Measurements from ENCODE around the gene ADCY2.

Gene ADCY2

GRCh38 chr5:7714119-7714518 is 318.2 kb downstream of the ADCY2 start (continued):
- no peak for TF ChIP-seq ARNTL (CRISPR knock-in tag; IDR thresholded peaks at IDR 0.05; ENCODE audit: borderline replicate concordance, low read depth)
- TF ChIP-seq TSHZ2 (CRISPR knock-in tag; IDR thresholded peaks at IDR 0.05): no peak
- no peak for TF ChIP-seq ZFP30 (CRISPR knock-in tag; IDR thresholded peaks at IDR 0.05)
- no peak for TF ChIP-seq ZC3H10 (CRISPR knock-in tag; IDR thresholded peaks at IDR 0.05)

- no peak for TF ChIP-seq SNAI2 (CRISPR knock-in tag; IDR thresholded peaks at IDR 0.05)
- TF ChIP-seq CREB5 (CRISPR knock-in tag; IDR thresholded peaks at IDR 0.05; ENCODE audit: low read depth): no peak
- TF ChIP-seq ZNF70 (CRISPR knock-in tag; IDR thresholded peaks at IDR 0.05): no peak
- no peak for TF ChIP-seq TCF4 (CRISPR knock-in tag; IDR thresholded peaks at IDR 0.05; ENCODE audit: borderline replicate concordance)
- TF ChIP-seq ZNF8 (CRISPR knock-in tag; IDR thresholded peaks at IDR 0.05): no peak
- no peak for TF ChIP-seq ZFP30 (CRISPR knock-in tag; IDR thresholded peaks at IDR 0.05)
- no peak for TF ChIP-seq TSHZ2 (CRISPR knock-in tag; IDR thresholded peaks at IDR 0.05)
- TF ChIP-seq GLIS3 (CRISPR knock-in tag; IDR thresholded peaks at IDR 0.05): no peak
- ATAC-seq: no peak
These were observed 318.8 kb downstream of the ADCY2 start for GRCh38 chr5:7714697-7715096.

- no peak for ATAC-seq
- no peak for TF ChIP-seq ISL1 (CRISPR knock-in tag; IDR thresholded peaks at IDR 0.05)
- no peak for TF ChIP-seq TOX (CRISPR knock-in tag; IDR thresholded peaks at IDR 0.05; ENCODE audit: borderline replicate concordance)
- TF ChIP-seq ZNF8 (CRISPR knock-in tag; IDR thresholded peaks at IDR 0.05): no peak
- TF ChIP-seq PATZ1 (CRISPR knock-in tag; IDR thresholded peaks at IDR 0.05; ENCODE audit: borderline replicate concordance): no peak
- TF ChIP-seq PPARA (CRISPR knock-in tag; IDR thresholded peaks at IDR 0.05; ENCODE audit: borderline replicate concordance): no peak
- no peak for TF ChIP-seq ZFP30 (CRISPR knock-in tag; IDR thresholded peaks at IDR 0.05)
- TF ChIP-seq ZNF70 (CRISPR knock-in tag; IDR thresholded peaks at IDR 0.05): no peak
- no peak for TF ChIP-seq OSR1 (CRISPR knock-in tag; IDR thresholded peaks at IDR 0.05)
- TF ChIP-seq ZNF565 (CRISPR knock-in tag; conservative IDR thresholded peaks at IDR 0.05; ENCODE audit: low read depth): no peak
- TF ChIP-seq POU6F1 (CRISPR knock-in tag; IDR thresholded peaks at IDR 0.05; ENCODE audit: borderline replicate concordance, low read depth): no peak
- no peak for TF ChIP-seq GLIS3 (CRISPR knock-in tag; IDR thresholded peaks at IDR 0.05)
- no peak for TF ChIP-seq RARB (CRISPR knock-in tag; IDR thresholded peaks at IDR 0.05)
- TF ChIP-seq CSRNP3 (CRISPR knock-in tag; IDR thresholded peaks at IDR 0.05): no peak
- no peak for TF ChIP-seq BACH2 (CRISPR knock-in tag; IDR thresholded peaks at IDR 0.05; ENCODE audit: borderline replicate concordance)
These were observed 321.8 kb downstream of the ADCY2 start for GRCh38 chr5:7717691-7718090.

All from SK-N-SH treated with all-trans-retinoic acid at 6 μM for 48 hours (cell line).